T-helper 2 cell treated with Interferon-gamma antibody and Interleukin-4, amounts not matched to agents 5 μg/mL and 100 μg/mL, for 36 hours (primary cell): Measurements from ENCODE around the gene DGKH.

Experiments used
- DNase-seq: peaks from one replicate; pipeline ENCODE4 v3.0.0; 2021; ENCODE audit warnings: low spot score
- H3K27ac Mint-ChIP-seq: one replicate; pipeline ENCODE4 v1.8.0; 2021; ENCODE audit warnings: mild to moderate bottlenecking, mixed read lengths
- H3K27me3 Mint-ChIP-seq: one replicate; pipeline ENCODE4 v1.8.0; 2021; ENCODE audit warnings: low read depth, mixed read lengths
- H3K36me3 Mint-ChIP-seq: one replicate; pipeline ENCODE4 v1.8.0; 2021; ENCODE audit warnings: low read depth, mixed read lengths
- H3K4me1 Mint-ChIP-seq: one replicate; pipeline ENCODE4 v1.8.0; 2021; ENCODE audit warnings: low read depth, mixed read lengths
- H3K4me3 Mint-ChIP-seq: one replicate; pipeline ENCODE4 v1.8.0; 2022; ENCODE audit warnings: mild to moderate bottlenecking, moderate library complexity, mixed read lengths
- H3K9me3 Mint-ChIP-seq: one replicate; pipeline ENCODE4 v1.8.0; 2021; ENCODE audit warnings: mixed read lengths

Gene DGKH

GRCh38 chr13:42048684-42049453, 421 bp downstream of the DGKH start:
- H3K9me3 Mint-ChIP-seq = no peaks in the 10 kb centered on the region
- DNase-seq = peak; percentile 59
- peaks cover 15% of the 10 kb centered on the region for H3K4me1 Mint-ChIP-seq
- peaks cover 13% of the 10 kb centered on the region for H3K27me3 Mint-ChIP-seq
- peaks cover 10% of the 10 kb centered on the region for H3K36me3 Mint-ChIP-seq
- peak overlapping the region; percentile 88 for H3K4me3 Mint-ChIP-seq
- peak overlapping the region; percentile 68 for H3K27ac Mint-ChIP-seq

GRCh38 chr13:42049454-42049813, 986 bp downstream of the DGKH start:
- Mint-ChIP-seq H3K27me3 (peaks cover 13% of the 10 kb centered on the region), H3K4me3 (peak overlapping the region; percentile 77), H3K27ac (peak overlapping the region; percentile 6)

GRCh38 chr13:42054798-42055499, 6.5 kb downstream of the DGKH start:
- no peak for DNase-seq
- peaks cover 5% of the 10 kb centered on the region for H3K9me3 Mint-ChIP-seq
- H3K27me3 Mint-ChIP-seq = no peaks in the 10 kb centered on the region
- H3K36me3 Mint-ChIP-seq = peaks cover 22% of the 10 kb centered on the region
- H3K4me1 Mint-ChIP-seq = peaks cover 21% of the 10 kb centered on the region
- no peak overlapping the region for H3K4me3 Mint-ChIP-seq
- no peak overlapping the region for H3K27ac Mint-ChIP-seq

More at GRCh38 chr13:42049454-42049813, 986 bp downstream of the DGKH start:
- H3K4me1 Mint-ChIP-seq = peaks cover 17% of the 10 kb centered on the region
- DNase-seq = no peak
- no peaks in the 10 kb centered on the region for H3K9me3 Mint-ChIP-seq
- peaks cover 10% of the 10 kb centered on the region for H3K36me3 Mint-ChIP-seq

GRCh38 chr13:42055500-42056085, 7.1 kb downstream of the DGKH start:
- H3K27ac Mint-ChIP-seq = no peak overlapping the region
- no peak for DNase-seq
- H3K9me3 Mint-ChIP-seq = peaks cover 5% of the 10 kb centered on the region
- peaks cover 22% of the 10 kb centered on the region for H3K36me3 Mint-ChIP-seq
- peaks cover 17% of the 10 kb centered on the region for H3K4me1 Mint-ChIP-seq
- no peak overlapping the region for H3K4me3 Mint-ChIP-seq
- no peaks in the 10 kb centered on the region for H3K27me3 Mint-ChIP-seq

GRCh38 chr13:42056146-42056545, 7.7 kb downstream of the DGKH start:
- Mint-ChIP-seq H3K4me3 (no peak overlapping the region), H3K27me3 (no peaks in the 10 kb centered on the region), H3K36me3 (peaks cover 24% of the 10 kb centered on the region), H3K27ac (no peak overlapping the region), H3K9me3 (peaks cover 5% of the 10 kb centered on the region), H3K4me1 (peaks cover 17% of the 10 kb centered on the region)
- DNase-seq = no peak

GRCh38 chr13:42056583-42056982, 8.1 kb downstream of the DGKH start:
- Mint-ChIP-seq H3K4me3 (no peak overlapping the region), H3K36me3 (peaks cover 23% of the 10 kb centered on the region), H3K9me3 (peaks cover 5% of the 10 kb centered on the region)

GRCh38 chr13:42057918-42058530, 9.6 kb downstream of the DGKH start:
- no peak overlapping the region for H3K27ac Mint-ChIP-seq
- no peaks in the 10 kb centered on the region for H3K27me3 Mint-ChIP-seq
- peaks cover 5% of the 10 kb centered on the region for H3K9me3 Mint-ChIP-seq
- H3K4me3 Mint-ChIP-seq = no peak overlapping the region
- peaks cover 22% of the 10 kb centered on the region for H3K36me3 Mint-ChIP-seq
- no peak for DNase-seq
- peaks cover 15% of the 10 kb centered on the region for H3K4me1 Mint-ChIP-seq

More at GRCh38 chr13:42056583-42056982, 8.1 kb downstream of the DGKH start:
- no peak for DNase-seq
- Mint-ChIP-seq H3K4me1 (peaks cover 17% of the 10 kb centered on the region), H3K27ac (no peak overlapping the region), H3K27me3 (no peaks in the 10 kb centered on the region)

- peaks cover 5% of the 10 kb centered on the region for H3K9me3 Mint-ChIP-seq
- peaks cover 8% of the 10 kb centered on the region for H3K4me1 Mint-ChIP-seq
- no peaks in the 10 kb centered on the region for H3K27me3 Mint-ChIP-seq
- H3K4me3 Mint-ChIP-seq = no peak overlapping the region
- DNase-seq = no peak
- H3K36me3 Mint-ChIP-seq = peaks cover 28% of the 10 kb centered on the region
- no peak overlapping the region for H3K27ac Mint-ChIP-seq
Observed at GRCh38 chr13:42061943-42062342, 13.5 kb downstream of the DGKH start.

GRCh38 chr13:42063105-42063504, 14.7 kb downstream of the DGKH start:
- H3K4me1 Mint-ChIP-seq = peaks cover 6% of the 10 kb centered on the region
- no peak overlapping the region for H3K4me3 Mint-ChIP-seq
- H3K9me3 Mint-ChIP-seq = peaks cover 5% of the 10 kb centered on the region
- H3K27me3 Mint-ChIP-seq = no peaks in the 10 kb centered on the region
- no peak overlapping the region for H3K27ac Mint-ChIP-seq
- peaks cover 22% of the 10 kb centered on the region for H3K36me3 Mint-ChIP-seq
- no peak for DNase-seq

GRCh38 chr13:42064259-42064658, 15.8 kb downstream of the DGKH start:
- peaks cover 8% of the 10 kb centered on the region for H3K4me1 Mint-ChIP-seq
- no peak for DNase-seq
- H3K27ac Mint-ChIP-seq = no peak overlapping the region
- H3K27me3 Mint-ChIP-seq = no peaks in the 10 kb centered on the region
- H3K36me3 Mint-ChIP-seq = peaks cover 15% of the 10 kb centered on the region
- H3K9me3 Mint-ChIP-seq = no peaks in the 10 kb centered on the region
- no peak overlapping the region for H3K4me3 Mint-ChIP-seq

GRCh38 chr13:42064966-42065365, 16.5 kb downstream of the DGKH start:
- DNase-seq = no peak
- Mint-ChIP-seq H3K4me3 (no peak overlapping the region), H3K9me3 (no peaks in the 10 kb centered on the region), H3K36me3 (peaks cover 17% of the 10 kb centered on the region), H3K27me3 (no peaks in the 10 kb centered on the region), H3K4me1 (peaks cover 8% of the 10 kb centered on the region), H3K27ac (no peak overlapping the region)

GRCh38 chr13:42065414-42065813, 17.0 kb downstream of the DGKH start:
- no peak overlapping the region for H3K27ac Mint-ChIP-seq
- peaks cover 10% of the 10 kb centered on the region for H3K4me1 Mint-ChIP-seq
- DNase-seq = no peak
- H3K9me3 Mint-ChIP-seq = no peaks in the 10 kb centered on the region
- H3K27me3 Mint-ChIP-seq = no peaks in the 10 kb centered on the region
- H3K4me3 Mint-ChIP-seq = no peak overlapping the region
- H3K36me3 Mint-ChIP-seq = peaks cover 18% of the 10 kb centered on the region

GRCh38 chr13:42066542-42066941, 18.1 kb downstream of the DGKH start:
- H3K36me3 Mint-ChIP-seq = peaks cover 26% of the 10 kb centered on the region
- H3K4me3 Mint-ChIP-seq = no peak overlapping the region
- no peaks in the 10 kb centered on the region for H3K27me3 Mint-ChIP-seq
- no peak overlapping the region for H3K27ac Mint-ChIP-seq
- no peaks in the 10 kb centered on the region for H3K9me3 Mint-ChIP-seq
- H3K4me1 Mint-ChIP-seq = peaks cover 15% of the 10 kb centered on the region
- no peak for DNase-seq

GRCh38 chr13:42068886-42069285, 20.4 kb downstream of the DGKH start:
- peaks cover 20% of the 10 kb centered on the region for H3K4me1 Mint-ChIP-seq
- no peak overlapping the region for H3K4me3 Mint-ChIP-seq
- no peak for DNase-seq
- H3K27me3 Mint-ChIP-seq = no peaks in the 10 kb centered on the region
- peaks cover 29% of the 10 kb centered on the region for H3K36me3 Mint-ChIP-seq
- no peaks in the 10 kb centered on the region for H3K9me3 Mint-ChIP-seq
- no peak overlapping the region for H3K27ac Mint-ChIP-seq
